ENCODE data around the gene LDLRAD4.

LDLRAD4 gene

DNA sequence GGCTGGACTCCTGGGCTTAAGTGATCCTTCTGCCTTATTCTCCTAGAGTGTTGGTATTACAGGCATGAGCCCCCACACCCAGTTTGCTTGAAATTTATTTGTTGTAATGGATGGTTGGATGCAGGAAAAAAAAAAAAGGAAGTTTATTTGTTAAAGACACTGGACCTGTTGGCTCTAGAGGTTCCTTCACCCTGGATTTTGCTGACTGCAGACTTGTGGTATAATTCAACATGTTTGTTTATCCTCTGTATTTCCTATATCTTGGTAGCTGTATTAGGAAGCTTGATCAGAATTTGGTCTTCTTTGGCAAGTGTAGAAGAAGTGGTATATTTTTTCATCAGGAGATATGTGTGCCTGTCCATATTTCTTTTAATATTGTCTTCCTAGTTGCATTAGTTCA lies 138.7 kb downstream of the LDLRAD4 start:
- no peak for DNase-seq

- DNase-seq, result no peak
These were observed 140.7 kb downstream of the LDLRAD4 start for GRCh38 chr18:13359210-13359609.

DNA sequence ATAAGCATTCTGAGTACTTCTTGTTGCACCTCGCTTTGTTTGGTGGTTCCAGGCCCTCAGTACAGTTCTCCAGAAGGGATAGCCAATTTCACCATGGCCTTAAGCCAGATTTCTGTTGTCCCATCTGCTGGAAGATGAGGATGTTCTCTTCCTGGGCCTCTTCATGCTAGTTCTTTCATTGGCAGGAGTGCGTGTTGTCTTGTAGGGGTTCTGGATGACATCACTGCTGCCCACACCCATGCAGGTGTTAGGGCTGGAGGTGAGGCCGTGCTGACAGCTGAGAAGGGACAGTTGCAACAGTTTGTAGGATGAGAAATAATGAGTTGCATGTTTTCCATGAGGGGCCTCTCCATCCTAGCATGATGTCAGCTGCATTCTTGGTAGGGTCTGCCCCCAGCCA lies 142.9 kb downstream of the LDLRAD4 start:
- DNase-seq, result no peak

- no peak for DNase-seq
These were observed 143.5 kb downstream of the LDLRAD4 start for GRCh38 chr18:13362051-13362450.

DNA sequence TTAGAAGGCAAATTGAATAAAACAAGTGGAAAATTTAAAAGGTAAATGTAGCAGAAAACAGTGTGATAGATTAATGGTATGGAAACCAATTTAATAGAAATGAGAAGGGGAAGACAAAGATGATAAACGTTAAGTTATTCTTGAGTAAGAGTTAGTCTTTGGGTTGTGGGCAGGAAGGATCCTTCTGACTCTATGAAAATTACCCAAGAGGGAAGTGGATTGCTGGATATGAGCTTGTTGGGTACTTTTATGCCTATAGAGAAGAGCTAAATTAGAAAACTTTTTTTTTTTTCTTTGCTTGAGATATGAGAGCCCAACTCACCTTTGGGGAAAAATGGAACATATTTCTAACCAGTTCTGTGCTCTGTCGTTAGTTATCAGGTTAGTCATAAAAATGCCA lies 144.0 kb downstream of the LDLRAD4 start:
- no peak for DNase-seq

GRCh38 chr18:13363359-13363758 lies 144.8 kb downstream of the LDLRAD4 start:
- DNase-seq, result no peak

DNA sequence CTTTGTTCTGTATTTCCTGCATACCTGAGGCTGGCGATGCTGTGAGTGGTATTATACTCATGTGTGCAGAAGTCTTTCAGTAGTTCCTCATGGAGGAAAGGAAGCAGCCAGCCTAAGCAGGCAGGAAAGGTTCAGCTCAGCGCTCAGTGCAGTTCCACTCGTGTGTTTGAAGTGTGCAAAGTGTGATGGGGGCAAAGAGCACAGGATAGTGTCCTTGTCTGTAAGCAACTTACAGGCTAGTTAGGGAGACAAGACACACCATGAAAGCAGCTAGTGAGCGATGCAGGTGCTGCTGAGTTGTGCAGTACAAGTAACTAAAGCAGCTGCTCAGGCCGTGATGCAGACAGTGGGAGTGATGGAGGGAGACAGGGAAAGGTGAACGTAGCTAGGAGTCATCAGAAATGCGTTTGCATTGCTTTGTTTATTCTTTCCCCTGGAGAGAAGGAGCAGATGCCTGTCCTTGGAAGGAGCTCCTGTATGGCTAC lies 146.2 kb downstream of the LDLRAD4 start:
- no peak for DNase-seq

DNA sequence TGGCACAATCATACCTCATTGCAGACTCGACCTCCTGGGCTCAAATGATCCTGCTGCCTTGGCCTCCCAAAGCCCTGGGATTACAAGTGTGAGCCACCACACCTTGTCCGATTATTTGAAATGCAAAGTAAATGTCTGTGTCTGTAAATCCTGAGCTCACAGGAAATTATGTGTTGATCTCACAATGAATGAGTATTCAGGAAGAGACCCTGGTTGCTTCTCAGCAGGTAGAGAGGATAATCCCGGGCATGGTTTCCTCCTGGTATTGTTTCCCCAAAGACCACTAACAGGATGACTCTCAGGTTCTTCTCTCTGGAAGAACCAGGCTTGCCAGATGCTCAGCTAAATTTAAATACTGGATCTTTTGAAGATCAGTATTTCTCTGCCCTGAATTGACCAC lies 147.6 kb downstream of the LDLRAD4 start:
- no peak for DNase-seq

DNA sequence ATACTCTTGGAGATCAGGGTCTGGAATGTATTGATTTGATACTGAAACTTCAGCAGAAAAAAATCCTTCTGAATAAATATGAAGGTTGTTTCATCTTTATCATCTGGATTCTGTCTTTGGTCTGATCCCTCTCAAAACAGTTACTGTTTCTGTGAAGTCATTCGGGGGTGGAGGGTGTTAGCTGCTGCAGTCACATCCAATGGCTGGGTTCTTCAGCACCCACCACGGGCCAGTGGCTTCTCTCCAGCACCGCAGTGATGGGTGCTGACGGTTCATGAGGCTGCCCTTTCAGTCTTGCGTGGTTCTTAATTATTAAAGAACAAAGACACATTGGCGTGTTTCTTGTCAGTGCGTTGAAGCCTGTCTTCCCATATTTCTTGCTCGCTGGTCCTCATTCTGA lies 148.0 kb downstream of the LDLRAD4 start:
- no peak for DNase-seq

GRCh38 chr18:13366962-13367892 lies 148.7 kb downstream of the LDLRAD4 start:
- DNase-seq, result no peak

GRCh38 chr18:13368080-13368813 lies 149.7 kb downstream of the LDLRAD4 start:
- DNase-seq, result no peak

DNA sequence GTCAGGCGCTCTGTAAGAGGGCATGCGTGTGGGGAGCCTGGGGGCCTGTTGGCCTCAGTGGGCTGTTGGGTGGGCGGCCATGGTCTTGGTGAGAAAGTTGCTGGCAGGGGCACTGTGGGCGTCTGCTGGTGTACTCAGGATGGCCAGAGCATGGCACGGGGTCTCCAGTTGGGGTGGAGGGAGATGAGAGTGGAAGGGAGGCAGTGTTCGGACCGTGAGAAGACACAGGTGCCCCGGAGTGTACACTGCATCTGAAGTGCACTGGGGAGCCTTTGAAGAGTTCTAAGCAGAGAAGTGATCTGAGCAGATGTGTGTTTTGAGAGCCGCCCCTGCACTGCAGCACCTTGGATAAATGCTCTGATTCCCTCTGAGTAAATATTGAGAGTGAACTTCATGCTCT lies 150.8 kb downstream of the LDLRAD4 start:
- no peak for DNase-seq

DNA sequence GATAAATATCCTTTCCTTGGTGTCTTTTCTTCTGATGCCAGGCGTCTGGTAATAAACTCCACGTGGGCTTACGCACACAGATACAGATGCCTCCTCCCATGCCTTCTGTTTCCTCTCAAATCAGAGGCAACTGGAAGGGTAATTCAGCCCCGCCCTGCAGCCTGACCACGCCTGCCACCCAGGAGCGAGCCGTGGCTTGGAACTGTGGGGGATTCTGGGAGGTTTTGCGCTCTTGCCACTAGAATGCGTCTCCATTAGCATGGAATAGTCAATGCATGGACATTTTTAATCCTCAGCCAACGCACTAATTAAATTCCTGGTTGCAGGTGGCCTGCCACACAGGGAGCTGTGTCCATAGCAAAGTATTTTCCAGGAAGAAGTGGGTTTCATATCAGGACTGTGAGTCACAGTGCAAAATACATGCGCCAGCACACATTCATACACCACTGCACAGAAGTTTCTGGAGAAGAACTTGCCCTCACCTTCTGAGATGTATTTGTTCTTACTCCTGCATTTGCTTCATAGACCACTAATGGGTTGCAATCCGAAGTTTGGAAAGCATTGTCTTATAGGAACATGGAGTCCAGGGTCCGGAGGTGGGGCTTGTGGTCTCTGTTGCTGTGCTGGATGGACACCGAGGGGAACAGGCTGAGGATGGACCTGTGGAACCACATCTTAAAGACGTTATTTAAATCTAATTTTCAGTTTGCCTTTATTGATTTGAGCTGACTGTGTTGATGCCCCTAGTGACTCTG lies 151.4 kb downstream of the LDLRAD4 start:
- DNase-seq, result no peak

- no peak for DNase-seq
These were observed 152.6 kb downstream of the LDLRAD4 start for GRCh38 chr18:13370995-13371625.

DNA sequence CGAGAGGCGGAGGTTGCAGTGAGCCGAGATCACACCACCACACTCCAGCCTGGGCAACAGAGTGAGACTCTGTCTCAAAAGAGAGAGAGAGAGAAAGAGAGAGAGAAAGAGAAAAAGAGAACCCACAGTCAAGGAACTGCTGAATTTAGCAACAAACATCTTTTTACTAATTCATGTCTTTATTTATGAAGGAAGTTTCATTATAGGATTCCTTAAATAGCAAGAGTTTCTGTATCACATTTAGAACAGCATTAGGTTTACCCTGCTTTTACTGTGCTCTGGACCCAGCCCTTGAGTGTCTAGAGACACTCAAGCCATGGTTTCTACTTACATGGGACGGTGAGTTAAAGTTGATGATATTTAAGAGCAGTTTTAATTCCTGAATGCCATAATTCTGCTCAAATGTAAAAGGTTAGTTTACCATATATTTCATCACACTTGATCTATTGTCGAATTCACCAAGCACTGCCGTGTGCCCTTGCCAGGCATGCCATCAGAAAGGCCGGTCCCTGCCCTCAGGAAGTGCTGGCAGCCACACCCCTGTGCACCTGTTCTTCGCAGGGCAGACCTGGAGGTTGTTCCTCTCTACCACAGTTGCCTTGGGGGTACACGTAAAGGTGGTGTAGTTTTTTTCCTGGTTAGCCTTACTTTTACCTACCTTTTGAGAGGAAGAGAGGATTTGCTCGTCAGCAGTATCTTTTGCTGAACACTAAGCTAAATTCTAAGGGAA lies 153.3 kb downstream of the LDLRAD4 start:
- no peak for DNase-seq

DNA sequence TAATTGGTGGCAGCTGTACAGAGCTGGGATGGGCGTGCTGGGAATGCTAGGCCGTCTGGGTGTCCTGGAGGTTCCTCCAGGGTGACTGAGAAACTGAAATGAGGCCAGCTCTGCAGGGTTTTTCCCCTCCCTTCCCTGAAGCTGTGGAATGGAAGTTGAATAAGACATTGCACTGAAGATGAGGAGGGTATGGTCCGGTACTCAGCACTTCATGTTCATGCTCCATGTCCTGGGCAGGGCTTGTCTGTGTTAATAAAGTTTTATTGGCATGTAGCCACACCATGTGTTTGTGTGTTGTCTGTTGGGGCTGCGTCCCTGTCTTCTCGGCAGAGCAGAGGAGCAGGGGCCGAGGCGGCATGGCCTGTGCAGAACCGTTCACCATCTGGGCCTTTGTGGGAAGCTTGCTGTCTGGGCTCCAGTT lies 154.0 kb downstream of the LDLRAD4 start:
- DNase-seq, result no peak

GRCh38 chr18:13374096-13374467 lies 155.5 kb downstream of the LDLRAD4 start:
- no peak for DNase-seq

- no peak for DNase-seq
These were observed 156.1 kb downstream of the LDLRAD4 start for GRCh38 chr18:13374468-13375301.

GRCh38 chr18:13375302-13376255 lies 157.0 kb downstream of the LDLRAD4 start:
- no peak for DNase-seq

- no peak for DNase-seq
These were observed 157.8 kb downstream of the LDLRAD4 start for GRCh38 chr18:13376298-13376840.

Measured in NCI-H1105 (cell line).